GM19238 (cell line): Measurements from ENCODE around the gene ANKRD45.
"Not testable (repeated sequence)": the region's sequence is repeated elsewhere in the genome, so short reads cannot be mapped to it uniquely, and the experiment has no call there.

Source experiments
- DNase-seq: peaks from one replicate; pipeline ENCODE4 v3.0.0; 2011; ENCODE audit warnings: low spot score; ENCODE audit not compliant: insufficient read length

ANKRD45 gene, protein sequence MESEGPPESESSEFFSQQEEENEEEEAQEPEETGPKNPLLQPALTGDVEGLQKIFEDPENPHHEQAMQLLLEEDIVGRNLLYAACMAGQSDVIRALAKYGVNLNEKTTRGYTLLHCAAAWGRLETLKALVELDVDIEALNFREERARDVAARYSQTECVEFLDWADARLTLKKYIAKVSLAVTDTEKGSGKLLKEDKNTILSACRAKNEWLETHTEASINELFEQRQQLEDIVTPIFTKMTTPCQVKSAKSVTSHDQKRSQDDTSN

DNA sequence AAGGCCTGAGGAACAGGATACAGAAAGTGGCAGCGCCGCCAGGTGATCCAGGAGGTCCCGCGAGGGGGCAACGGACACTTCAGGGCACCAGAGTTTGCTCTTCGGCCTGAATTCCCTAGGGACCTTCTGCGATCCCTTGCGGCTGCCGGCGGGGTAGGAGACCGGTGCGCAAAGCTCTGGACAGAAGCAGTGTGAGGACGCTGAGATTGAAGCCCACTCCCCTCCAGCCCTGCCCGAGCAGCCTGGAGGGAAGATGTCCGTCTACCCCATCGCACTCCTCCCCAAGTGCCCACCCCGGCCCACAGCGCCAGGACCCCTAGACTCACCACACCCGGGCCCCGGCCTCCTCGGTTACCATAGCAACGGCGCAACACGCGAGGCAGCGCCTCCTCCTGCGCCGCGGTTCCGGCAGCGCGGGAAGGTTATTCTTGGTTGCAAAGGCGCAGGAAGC is at the start of gene ANKRD45:
Gene ANKRD45, minus strand, starts transcription at position 361 of the 451 bp plus-strand sequence. CDS start 10,433 bp downstream, outside the sequence.
- DNase-seq = peak; percentile 2

DNA sequence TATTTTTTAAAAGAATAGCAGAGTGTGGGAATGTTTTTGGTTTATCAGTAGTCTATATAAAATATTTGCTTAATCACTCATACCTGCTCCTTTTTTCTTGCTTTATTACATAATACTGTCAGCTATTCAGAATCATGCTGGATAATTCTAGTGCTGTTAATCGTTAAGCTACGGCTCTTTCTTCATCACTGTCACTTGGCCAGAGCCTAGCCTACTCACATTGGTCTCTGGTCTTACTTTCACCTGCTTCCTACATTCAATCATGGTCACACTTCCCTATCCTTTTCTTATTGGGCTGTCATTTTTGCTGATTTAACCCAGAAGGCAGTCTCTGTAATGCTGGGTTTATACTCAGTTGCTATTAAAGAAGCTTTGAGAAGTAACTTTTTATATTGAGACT is 47.6 kb upstream of the ANKRD45 start:
- no peak for DNase-seq

DNA sequence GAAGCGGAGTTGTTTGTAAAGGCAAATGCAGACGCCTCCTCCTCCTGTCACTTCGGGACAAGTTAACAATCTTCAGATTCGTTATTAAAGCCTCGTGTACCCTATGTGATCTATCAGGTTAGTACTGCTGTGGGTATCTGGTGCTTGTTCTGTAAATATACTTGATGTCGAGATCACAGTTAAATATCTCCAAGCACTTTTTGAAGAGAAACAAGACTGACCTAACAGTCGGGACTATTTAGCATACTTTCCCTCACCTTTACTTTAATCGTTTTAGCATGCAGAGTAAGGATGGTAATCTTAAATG is 45.8 kb upstream of the ANKRD45 start:
- no peak for DNase-seq

DNA sequence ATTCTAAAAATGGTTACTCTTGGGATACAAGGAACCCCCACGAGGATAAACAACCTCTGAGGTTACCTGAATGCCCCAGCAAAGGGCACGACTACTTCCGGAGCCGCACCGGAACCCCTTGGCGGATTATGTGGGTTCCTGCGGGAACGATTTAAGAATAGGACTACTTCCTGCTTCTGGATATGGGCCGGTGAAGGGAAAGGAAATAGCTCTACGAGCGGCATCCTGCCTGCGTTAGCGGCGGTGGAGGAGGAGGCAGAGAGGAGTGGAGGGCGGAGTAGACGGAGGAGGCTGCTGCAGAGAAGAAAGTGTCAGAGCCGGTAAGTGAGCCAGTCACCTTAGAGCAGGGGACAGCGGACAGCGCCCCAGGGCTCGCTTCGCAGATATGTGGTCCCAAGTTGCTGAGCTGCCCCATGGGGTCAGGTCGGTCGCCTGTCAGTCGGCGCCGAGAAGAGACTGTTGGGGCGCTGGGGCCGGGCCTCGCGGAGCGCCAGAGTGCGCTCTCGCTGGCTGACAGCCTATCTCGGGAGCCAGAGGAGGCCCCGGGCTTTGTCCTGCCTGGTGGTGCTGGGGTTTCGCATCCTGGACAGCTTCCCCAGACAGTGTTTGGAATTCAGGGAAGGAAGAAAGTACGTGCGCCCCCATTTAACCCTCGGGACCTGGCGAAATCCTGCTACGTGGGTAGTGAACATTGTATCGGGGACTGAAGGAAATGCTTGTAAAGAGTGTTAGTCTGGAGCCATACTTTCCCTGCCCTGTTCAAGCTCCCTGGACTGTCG is 45.3 kb upstream of the ANKRD45 start, which contains the start of gene KLHL20:
Gene KLHL20, plus strand, starts transcription at position 223 of the 779 bp plus-strand sequence. CDS start 1,063 bp downstream, outside the sequence.
- peak; percentile 66 for DNase-seq

DNA sequence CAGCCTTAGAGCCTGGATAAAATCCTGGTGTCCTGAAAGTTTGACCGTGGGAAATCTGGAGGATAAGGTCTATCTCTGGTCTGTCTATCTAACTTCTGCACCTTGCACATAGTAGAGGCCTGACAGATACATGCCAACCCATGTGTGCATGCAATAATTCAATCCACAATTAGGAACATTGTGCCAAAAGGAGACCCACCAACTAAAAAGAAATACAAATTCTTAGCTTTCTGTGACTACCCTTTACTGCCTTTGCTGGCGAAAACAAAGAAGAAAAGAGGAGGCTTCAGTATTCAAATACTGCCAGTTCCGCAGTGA is 44.7 kb upstream of the ANKRD45 start:
- DNase-seq = no peak

DNA sequence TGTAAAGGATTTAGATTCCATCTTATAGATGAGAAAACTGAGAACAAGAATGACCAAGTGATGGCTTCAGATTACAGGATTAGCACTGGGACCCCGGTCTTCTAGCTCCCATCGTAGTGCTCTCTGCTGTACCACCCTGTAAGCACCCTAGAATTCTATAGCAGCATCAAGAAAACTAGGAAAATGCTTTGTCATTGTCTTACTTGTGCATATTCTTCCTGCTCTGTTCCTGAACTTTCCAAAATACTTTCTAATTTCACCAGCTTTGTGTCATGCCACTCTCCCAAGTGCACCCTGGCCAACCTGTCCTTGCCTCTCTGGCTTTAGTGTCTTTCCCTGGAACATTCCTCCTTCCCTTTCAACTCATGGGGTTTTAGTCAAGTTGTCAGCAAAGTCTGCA is 39.1 kb upstream of the ANKRD45 start:
- no peak for DNase-seq

DNA sequence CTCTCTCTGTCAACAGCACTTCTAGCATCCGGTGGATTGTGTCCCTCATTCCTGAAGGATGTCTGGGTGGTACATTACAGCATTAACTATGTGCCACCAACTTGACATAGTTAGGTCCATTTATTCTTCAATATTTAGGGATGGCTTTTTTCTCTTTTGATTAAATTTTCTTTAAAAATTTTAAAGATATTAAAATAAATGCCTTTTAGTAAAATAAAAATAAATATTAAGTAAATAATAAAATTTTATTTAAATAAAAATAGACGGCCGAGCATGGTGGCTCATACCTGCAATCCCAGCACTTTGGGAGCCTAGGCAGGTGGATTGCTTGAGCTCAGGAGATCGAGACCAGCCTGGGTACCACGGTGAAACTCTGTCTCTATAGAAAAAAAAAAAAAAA is 35.5 kb upstream of the ANKRD45 start:
- DNase-seq = no peak

DNA sequence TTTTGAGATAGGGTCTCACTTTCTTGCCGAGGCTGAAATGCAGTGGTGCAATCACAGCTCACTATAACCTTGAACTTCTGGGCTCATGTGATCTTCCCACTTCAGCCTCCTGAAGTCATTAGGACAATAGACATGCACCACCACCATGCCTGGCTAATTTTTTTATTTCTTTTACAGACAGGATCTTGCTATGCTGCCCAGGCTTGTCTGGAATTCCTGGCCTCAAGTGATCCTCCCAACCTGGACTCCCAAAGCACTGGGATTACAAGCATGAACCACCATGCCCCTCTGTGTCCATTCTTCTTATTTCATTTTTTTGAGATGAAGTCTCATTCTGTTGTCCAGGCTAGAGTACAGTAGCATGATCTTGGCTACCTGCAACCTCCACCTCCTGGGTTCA is 33.1 kb upstream of the ANKRD45 start:
- DNase-seq = no peak

DNA sequence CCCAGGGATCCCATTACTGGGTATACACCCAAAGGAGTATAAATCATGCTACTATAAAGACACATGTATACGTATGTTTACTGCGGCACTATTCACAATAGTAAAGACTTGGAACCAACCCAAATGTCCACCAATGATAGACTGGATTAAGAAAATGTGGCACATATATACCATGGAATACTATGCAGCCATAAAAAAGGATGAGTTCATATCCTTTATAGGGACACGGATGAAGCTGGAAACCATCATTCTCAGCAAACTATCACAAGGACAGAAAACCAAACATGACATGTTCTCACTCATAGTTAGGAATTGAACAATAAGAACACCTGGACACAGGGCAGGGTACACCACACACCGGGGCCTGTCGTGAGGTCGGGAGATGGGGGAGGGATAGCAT is 31.6 kb upstream of the ANKRD45 start:
- DNase-seq = not testable (repeated sequence)

DNA sequence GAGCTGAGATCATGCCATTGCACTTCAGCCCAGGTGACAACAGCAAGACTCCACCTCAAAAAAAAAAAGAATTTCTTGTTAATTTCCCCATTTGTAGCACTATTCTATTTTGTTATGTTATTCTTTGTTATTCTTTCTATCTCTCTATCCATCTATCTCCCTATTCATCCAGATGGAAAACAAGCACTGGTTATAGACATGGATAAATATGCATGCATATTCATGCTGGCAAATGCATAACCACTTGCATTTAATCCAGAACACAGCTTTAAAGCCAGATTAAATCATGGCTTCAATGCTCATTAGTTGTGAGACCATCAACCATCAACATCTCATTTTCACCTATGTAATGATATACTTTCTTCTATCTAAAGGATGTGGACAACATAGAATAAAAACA is 23.6 kb upstream of the ANKRD45 start:
- DNase-seq = no peak

DNA sequence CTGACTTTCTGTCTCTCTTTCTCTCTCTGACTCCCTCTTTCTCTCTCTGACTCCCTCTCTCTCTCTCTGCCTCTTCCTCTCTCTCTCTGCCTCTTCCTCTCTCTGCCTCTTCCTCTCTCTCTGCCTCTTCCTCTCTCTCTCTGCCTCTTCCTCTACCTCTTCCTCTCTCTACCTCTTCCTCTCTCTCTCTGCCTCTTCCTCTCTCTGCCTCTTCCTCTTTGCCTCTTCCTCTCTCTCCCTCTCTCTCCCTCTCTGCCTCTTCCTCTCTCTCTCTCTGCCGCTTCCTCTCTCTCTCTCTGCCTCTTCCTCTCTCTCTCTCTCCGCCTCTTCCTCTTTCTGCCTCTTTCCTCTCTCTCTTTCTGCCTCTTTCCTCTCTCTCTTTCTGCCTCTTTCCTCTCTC is 18.6 kb upstream of the ANKRD45 start:
- no peak for DNase-seq

DNA sequence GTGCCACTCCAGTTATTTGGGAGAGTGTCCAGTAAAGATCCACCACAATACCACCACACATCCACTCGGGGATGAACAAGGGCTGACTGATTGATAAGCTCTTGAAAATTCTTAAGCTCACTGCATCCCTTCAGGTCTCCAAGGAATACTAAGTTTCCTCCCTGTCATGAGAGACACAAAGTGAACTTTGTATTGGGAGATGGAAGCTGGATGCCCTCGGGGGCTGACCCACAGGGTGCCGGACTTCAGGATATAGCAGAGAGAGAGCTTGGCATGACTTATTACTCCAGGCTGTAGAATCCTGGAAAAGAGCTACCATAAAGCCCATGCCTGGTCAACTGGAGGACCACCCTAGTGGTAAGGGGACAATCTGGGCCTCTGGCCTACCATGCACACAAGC is 15.5 kb upstream of the ANKRD45 start:
- not testable (repeated sequence) for DNase-seq

DNA sequence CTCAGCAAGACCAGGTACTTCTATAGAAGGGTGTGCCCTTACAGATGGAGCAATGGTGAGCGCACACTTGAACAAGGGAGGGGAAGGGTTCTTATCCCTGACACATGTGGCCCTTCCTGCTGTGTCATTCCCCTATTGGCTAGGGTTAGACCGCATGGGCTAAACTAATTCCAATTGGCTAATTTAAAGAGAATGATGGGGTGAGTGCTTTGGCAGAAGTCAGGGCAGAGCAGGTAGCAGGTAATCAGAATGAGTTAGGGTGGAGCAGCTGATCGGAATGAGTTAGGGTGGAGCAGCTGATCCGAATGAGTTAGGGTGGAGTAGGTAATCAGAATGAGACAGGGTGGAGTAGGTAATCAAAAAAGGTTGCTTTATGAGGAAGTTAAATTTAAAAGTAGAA is 14.2 kb upstream of the ANKRD45 start:
- not testable (repeated sequence) for DNase-seq

DNA sequence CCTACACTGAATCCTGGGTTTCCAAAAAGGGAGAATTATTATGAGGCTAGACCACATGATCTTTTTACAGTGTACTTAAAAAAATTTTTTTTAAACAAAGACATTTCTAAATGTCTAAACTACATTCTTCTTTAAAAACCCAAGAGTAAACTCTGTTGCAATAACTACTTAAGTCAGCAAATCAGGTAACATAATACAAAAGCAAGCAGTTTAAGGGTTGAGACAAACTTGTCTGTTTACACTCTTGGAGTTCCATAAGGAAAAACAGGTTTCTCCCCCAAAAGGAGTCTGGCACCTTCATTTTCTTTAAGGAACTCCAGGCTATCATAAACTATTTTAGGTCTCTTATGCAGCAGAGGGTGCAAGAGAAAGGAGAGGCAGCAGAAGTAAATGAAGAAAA is 12.5 kb upstream of the ANKRD45 start:
- DNase-seq = no peak

DNA sequence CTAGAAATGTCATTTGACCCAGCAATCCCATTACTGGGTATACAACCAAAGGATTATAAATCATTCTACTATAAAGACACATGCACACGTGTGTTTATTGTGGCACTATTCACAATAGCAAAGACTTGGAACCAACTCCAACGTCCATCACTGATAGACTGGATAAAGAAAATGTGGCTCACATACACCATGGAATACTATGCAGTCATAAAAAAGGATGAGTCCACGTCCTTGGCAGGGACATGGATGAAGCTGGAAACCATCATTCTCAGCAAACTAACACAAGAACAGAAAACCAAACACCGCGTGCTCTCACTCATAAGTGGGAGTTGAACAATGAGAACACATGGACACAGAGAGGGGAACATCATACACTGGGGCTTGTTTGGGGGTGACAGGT is 10.5 kb upstream of the ANKRD45 start:
- DNase-seq = not testable (repeated sequence)

DNA sequence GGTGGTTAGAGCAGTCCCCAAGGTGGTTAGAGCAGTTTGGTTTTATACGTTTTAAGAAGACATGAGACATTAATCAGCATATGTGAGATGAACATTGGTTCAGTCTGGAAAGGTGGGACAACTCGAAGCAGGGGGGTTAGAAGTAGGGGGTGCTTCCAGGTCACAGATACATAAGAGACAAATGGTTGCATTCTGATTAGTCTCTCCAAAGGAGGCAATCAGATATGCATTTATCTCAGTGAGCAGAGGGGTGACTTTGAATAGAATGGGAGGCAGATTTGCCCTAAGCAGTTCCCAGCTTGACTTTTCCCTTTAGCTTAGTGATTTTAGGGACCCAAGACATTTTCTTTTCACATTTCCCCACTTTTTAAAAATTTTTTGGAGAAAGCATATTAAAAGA is 4.8 kb upstream of the ANKRD45 start:
- not testable (repeated sequence) for DNase-seq

DNA sequence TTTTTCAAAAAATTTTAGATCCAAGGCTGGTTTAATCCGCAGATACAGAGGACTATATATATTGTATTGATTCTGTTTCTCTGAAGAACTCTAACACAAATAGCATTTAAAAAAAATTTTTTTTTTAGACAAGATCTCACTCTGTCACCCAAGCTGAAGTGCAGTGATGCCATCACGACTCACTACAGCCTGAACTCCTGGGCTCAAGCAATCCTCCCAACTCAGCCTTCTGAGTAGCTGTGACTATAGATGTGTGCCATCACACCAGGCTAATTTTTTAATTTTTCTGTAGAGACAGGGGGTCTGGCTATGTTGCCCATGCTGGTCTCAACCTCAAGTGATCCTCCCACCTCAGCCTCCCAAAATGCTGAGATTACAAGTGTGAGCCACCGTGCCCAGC is 3.0 kb downstream of the ANKRD45 start:
- no peak for DNase-seq

DNA sequence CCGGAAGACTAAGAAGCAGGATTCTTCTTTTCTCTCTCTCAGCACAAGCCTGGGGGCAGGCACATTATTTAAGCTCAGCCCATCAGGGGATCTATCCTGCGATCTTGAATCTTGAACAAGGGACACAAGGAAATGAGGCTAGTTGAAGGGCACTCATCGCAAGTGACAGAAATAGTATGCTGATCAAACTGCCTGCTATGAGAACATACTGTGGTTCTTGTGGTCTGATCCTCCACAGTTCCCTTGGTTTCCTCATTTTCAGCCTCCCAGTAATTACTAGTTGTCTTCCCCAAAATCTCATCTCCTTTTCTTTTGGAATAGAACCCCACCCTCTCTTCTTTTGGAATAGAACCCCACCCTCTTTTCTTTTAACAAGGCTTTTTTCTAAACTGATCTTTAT is 6.5 kb downstream of the ANKRD45 start:
- no peak for DNase-seq

DNA sequence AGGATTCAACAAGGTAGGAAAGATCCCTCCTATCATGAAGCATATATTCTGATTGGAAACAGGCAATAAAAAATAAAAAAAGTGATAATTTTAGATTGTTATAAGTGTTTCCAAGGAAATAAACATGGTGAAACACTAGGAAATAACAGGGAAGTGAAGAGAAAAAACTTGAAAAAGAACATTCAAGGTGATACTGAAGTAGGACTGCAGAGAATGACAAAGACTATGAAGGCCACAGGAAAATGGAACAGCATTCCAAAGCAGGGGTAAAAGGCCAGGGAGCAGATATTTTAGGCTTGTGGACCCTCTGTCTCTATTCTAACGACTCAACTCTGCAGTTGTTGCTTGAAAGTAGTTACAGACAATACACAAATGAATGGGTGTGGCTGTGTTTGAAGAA is 7.9 kb downstream of the ANKRD45 start:
- no peak for DNase-seq

DNA sequence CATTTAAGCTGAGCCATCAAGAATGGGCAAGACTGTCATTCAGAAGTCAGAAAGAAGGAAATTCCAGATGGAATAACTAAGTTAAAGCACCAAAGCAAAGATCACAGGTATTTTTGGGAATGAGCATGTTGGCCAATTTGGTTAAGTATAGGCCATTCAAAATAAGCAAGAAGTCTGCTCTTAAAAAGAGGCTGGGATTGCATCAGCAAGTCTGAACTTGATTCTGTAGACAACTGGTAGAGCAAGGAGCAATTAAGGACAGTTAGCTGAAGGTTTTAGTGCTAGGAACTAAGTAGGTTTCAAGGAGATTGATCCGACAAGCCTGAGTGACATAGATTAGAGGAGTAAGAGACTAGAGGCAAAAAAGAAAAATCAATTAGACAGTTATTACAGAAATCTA is 8.4 kb downstream of the ANKRD45 start:
- no peak for DNase-seq

DNA sequence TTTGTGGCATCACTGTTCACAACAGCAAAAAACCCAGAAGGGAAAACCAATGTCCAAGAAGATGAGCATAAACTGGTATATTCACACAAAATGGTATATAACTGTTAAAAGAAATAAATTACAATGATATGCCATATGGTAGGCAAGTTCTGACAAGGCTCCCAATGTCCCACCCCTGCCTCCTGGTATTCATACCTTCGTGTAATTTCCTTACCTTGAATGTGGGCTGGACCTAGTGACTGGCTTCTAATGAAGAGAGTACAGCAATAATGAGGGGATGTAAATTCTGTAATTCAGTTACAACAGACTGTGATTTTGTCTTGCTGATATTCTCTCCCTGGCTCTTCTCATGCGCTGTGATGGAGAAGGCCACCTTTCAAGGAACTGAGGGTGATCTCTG is 9.3 kb downstream of the ANKRD45 start:
- DNase-seq = no peak

DNA sequence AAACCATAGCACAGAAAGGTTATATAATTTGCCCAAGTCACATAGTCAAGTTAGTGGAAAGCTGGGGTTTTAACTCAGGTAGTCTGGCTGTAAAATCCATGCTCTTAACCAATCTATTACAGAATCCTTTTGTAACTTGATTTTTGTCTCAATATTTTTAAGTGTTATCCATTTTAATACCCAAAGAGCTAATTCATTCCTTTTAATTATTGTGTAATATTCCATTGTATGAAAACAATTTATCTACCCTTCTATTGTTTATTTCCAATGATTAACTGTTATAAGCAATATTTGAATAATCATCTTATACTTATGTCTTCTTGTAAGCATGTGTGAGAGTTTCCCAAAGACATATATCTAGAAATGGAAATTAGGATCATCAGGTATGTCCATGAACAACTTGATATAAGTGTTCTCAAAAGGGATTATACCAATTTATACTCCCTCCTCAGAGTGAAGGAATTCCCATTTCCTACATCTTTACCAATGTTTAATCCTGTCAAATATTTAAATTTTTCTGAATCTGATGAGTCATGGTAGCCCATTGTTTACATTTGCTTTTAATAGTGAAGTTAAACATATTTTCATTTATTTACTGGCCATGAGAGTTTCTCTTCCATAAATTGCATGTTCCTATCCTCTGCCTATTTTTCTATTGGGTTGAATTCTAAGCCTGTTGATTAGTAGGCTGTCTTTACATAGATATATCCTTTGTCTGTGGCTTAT is 20.6 kb downstream of the ANKRD45 start:
- DNase-seq = no peak
